Measurements from ENCODE around the gene FAM171A1.

GRCh38 chr10:15391491-15391890, 20.4 kb upstream of the FAM171A1 start:
- TF ChIP-seq CTCF (conservative IDR thresholded peaks at IDR 0.05; ENCODE audit: low read depth, low read length), result no peak
- TF ChIP-seq EZH2 (IDR thresholded peaks at IDR 0.05; ENCODE audit: borderline replicate concordance, low read depth, low read length, poor library complexity, severe bottlenecking), result no peak
